Measurements from ENCODE around the gene DOCK3. TPM values are rescaled to one million over a fixed set of nuclear protein-coding genes. Genes with fewer than 3 reads are reported as not detected.
"Not testable (repeated sequence)": the region's sequence is repeated elsewhere in the genome, so short reads cannot be mapped to it uniquely, and the experiment has no call there.

DOCK3 gene
- total RNA-seq, 1 donor from 2014 or later: 10.0 TPM

DNA sequence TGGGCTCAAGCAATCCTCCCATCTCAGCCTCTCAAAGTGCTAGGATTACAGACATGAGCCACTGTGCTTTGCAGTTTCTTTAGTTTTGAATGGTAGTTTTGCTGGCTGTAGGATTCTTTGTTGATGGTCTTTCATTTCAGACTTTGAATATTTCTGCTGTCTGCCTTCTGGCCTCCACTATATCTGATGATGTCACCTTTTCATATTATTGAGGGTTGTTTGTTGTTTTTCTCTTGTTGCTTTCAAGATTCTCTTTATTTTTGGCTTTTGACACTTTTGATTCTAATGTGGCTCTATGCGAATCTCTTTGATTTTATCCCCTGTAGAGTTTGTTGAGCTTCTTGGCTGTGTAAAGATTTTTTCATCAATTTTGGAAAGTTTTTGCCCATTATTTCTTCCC, 631.4 kb downstream of the DOCK3 start:
- H3K27me3 Mint-ChIP-seq: no peaks in the 10 kb centered on the region
- DNase-seq (ENCODE audit: low spot score, unreplicated experiment): no peak
- no peak overlapping the region for H3K4me3 Mint-ChIP-seq (ENCODE audit: low read depth)
- H3K9me3 Mint-ChIP-seq (ENCODE audit: low read depth): peaks cover 31% of the 10 kb centered on the region
- H3K4me1 Mint-ChIP-seq (ENCODE audit: low read depth): peaks cover 13% of the 10 kb centered on the region
- H3K36me3 Mint-ChIP-seq (ENCODE audit: insufficient read depth): peaks cover 28% of the 10 kb centered on the region
- TF ChIP-seq, protein P1, sequence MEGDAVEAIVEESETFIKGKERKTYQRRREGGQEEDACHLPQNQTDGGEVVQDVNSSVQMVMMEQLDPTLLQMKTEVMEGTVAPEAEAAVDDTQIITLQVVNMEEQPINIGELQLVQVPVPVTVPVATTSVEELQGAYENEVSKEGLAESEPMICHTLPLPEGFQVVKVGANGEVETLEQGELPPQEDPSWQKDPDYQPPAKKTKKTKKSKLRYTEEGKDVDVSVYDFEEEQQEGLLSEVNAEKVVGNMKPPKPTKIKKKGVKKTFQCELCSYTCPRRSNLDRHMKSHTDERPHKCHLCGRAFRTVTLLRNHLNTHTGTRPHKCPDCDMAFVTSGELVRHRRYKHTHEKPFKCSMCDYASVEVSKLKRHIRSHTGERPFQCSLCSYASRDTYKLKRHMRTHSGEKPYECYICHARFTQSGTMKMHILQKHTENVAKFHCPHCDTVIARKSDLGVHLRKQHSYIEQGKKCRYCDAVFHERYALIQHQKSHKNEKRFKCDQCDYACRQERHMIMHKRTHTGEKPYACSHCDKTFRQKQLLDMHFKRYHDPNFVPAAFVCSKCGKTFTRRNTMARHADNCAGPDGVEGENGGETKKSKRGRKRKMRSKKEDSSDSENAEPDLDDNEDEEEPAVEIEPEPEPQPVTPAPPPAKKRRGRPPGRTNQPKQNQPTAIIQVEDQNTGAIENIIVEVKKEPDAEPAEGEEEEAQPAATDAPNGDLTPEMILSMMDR (IDR thresholded peaks at IDR 0.05; ENCODE audit: unreplicated experiment): no peak
- no peak overlapping the region for H3K27ac Mint-ChIP-seq

DNA sequence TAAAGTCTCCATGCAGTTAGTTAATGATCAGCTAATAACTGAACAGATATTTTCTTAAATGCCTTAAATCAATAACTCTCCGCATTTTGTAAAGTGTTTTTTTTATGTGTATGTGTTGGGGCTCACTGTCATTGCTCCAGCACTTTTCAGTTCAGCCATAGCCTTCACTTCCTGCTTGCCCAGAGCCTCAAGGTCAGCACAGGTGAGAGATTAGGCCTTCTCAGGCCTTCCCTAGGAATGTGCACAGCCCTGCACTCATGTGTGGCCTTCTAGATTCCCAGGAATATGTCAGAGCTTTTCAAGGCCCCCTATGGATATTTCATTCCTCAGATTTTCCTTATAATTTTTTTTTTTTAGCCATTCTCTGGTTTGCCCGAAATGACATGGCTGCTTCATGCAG, 632.7 kb downstream of the DOCK3 start:
- DNase-seq (ENCODE audit: low spot score, unreplicated experiment): no peak
- Mint-ChIP-seq H3K27ac (no peak overlapping the region), H3K36me3 (ENCODE audit: insufficient read depth) (peaks cover 17% of the 10 kb centered on the region), H3K4me3 (ENCODE audit: low read depth) (no peak overlapping the region), H3K9me3 (ENCODE audit: low read depth) (peaks cover 19% of the 10 kb centered on the region), H3K4me1 (ENCODE audit: low read depth) (peaks cover 13% of the 10 kb centered on the region), H3K27me3 (no peaks in the 10 kb centered on the region)
- TF ChIP-seq, protein P1 (IDR thresholded peaks at IDR 0.05; ENCODE audit: unreplicated experiment): no peak

DNA sequence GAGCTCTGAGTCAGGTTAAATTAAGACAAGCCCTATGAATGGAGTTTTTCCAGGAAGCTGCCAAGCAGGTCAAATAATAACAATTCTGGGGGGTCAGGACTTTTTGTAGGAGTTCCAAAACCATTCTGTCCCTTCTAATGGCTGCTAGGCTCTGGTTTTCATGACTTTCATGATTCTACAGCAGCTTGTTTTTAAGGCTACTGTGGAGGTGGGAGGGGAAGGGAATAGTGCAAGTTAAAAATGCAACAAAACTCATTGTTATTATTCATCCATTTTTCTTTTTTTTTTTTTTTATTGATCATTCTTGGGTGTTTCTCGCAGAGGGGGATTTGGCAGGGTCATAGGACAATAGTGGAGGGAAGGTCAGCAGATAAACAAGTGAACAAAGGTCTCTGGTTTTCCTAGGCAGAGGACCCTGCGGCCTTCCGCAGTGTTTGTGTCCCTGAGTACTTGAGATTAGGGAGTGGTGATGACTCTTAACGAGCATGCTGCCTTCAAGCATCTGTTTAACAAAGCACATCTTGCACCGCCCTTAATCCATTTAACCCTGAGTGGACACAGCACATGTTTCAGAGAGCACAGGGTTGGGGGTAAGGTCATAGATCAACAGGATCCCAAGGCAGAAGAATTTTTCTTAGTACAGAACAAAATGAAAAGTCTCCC, 633.3 kb downstream of the DOCK3 start:
- not testable (repeated sequence) for H3K4me3 Mint-ChIP-seq (ENCODE audit: low read depth); DNase-seq (ENCODE audit: low spot score, unreplicated experiment); H3K27me3 Mint-ChIP-seq
- Mint-ChIP-seq H3K27ac (peak overlapping the region; percentile 62), H3K4me1 (ENCODE audit: low read depth) (peaks cover 11% of the 10 kb centered on the region), H3K36me3 (ENCODE audit: insufficient read depth) (peaks cover 14% of the 10 kb centered on the region), H3K9me3 (ENCODE audit: low read depth) (peaks cover 13% of the 10 kb centered on the region)

DNA sequence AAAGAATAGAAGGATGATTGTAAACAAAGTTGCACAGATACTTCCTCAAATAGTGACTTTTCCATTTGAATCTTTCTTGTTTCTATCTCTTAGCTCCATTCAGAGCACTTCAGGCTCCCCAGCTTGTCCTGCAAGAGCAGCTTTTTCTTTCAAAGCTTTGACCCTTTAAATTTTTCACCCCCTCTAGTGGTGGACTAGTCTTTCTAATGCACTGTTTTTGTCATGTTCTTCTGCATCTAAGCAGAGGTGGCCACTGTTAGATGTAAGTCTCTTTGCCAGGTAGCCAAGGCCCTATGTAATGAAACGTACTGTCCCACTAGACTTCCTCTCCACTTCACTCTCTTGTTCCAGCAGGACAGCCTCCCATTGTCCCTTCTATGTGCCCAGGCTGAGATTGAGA, 636.3 kb downstream of the DOCK3 start:
- H3K9me3 Mint-ChIP-seq (ENCODE audit: low read depth): peaks cover 6% of the 10 kb centered on the region
- no peak overlapping the region for H3K27ac Mint-ChIP-seq
- TF ChIP-seq, protein P1 (IDR thresholded peaks at IDR 0.05; ENCODE audit: unreplicated experiment): peak; percentile 59
- DNase-seq (ENCODE audit: low spot score, unreplicated experiment): no peak
- no peaks in the 10 kb centered on the region for H3K27me3 Mint-ChIP-seq
- peaks cover 5% of the 10 kb centered on the region for H3K4me1 Mint-ChIP-seq (ENCODE audit: low read depth)
- no peak overlapping the region for H3K4me3 Mint-ChIP-seq (ENCODE audit: low read depth)
- peaks cover 9% of the 10 kb centered on the region for H3K36me3 Mint-ChIP-seq (ENCODE audit: insufficient read depth)

DNA sequence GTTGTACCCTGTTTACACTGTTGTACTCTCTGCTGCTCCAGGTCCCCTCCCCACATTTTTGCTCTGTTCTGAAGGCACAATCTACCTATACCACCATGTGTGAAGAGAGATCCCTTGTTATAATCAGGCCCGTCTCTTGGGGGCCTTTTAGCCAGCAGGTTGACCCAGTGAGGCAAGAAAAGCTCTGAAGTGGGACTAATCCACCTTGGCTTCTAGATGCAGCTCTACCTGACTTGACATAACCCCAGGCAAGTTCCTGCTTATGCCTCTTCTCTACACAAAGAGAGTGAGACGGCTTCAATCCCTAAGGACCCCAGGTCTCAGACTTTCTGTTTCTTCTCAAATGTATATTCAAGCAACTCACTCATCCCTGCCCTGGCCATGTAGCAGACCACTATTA, 653.5 kb downstream of the DOCK3 start:
- H3K4me3 Mint-ChIP-seq (ENCODE audit: low read depth): no peak overlapping the region
- TF ChIP-seq, protein P1 (IDR thresholded peaks at IDR 0.05; ENCODE audit: unreplicated experiment): no peak
- H3K9me3 Mint-ChIP-seq (ENCODE audit: low read depth): peaks cover 21% of the 10 kb centered on the region
- H3K27me3 Mint-ChIP-seq: no peaks in the 10 kb centered on the region
- H3K36me3 Mint-ChIP-seq (ENCODE audit: insufficient read depth): peaks cover 5% of the 10 kb centered on the region
- no peaks in the 10 kb centered on the region for H3K4me1 Mint-ChIP-seq (ENCODE audit: low read depth)
- no peak for DNase-seq (ENCODE audit: low spot score, unreplicated experiment)
- H3K27ac Mint-ChIP-seq: no peak overlapping the region

DNA sequence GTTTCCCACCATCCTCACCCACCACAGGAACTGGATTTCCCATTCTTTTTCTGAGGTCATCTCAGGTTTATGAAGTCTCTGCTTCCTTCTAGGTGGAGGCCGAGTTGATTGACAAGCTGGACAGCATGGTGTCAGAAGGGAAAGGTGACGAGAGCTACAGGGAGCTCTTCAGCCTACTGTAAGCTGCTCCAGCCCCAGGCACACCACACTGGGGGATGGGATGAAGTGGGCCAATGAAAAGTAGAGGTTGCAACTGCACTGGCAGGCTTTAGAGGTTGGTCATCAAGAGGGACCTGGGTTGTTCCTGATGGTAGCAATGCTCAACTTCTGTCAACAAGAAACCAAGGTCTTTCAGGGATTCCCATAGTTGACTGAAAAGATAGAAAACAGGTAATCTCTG, 655.3 kb downstream of the DOCK3 start:
- TF ChIP-seq, protein P1 (IDR thresholded peaks at IDR 0.05; ENCODE audit: unreplicated experiment): no peak
- no peak overlapping the region for H3K4me3 Mint-ChIP-seq (ENCODE audit: low read depth)

More for the DNA sequence above, 655.3 kb downstream of the DOCK3 start:
- DNase-seq (ENCODE audit: low spot score, unreplicated experiment): no peak
- H3K36me3 Mint-ChIP-seq (ENCODE audit: insufficient read depth): peaks cover 3% of the 10 kb centered on the region
- no peaks in the 10 kb centered on the region for H3K27me3 Mint-ChIP-seq
- H3K9me3 Mint-ChIP-seq (ENCODE audit: low read depth): peaks cover 3% of the 10 kb centered on the region
- no peak overlapping the region for H3K27ac Mint-ChIP-seq
- peaks cover 3% of the 10 kb centered on the region for H3K4me1 Mint-ChIP-seq (ENCODE audit: low read depth)
